NCI-H1436 (cell line): ENCODE data around the gene MYL6B.
"Not testable (repeated sequence)": the region's sequence is repeated elsewhere in the genome, so short reads cannot be mapped to it uniquely, and the experiment has no call there.

ENCODE experiments used
- DNase-seq: peaks from one replicate; lab custom pipeline; 2025; lab: John Stamatoyannopoulos, UW

The MYL6B gene

DNA sequence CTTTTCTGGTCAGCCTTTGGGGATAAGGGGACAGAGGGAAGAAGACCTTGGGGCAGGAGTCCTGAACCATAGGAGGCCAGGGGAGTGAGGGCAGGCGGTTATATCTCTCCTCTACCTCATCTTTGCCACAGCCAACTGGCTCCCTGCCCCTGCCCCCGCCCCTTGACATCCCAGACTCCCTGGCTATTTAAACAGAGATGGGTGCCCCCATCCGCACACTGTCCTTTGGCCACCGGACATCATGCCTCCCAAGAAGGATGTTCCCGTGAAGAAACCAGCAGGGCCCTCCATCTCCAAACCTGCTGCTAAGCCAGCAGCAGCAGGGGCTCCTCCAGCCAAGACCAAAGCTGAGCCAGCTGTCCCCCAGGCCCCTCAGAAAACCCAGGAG is 1.3 kb downstream of the MYL6B start:
- no peak for DNase-seq

DNA sequence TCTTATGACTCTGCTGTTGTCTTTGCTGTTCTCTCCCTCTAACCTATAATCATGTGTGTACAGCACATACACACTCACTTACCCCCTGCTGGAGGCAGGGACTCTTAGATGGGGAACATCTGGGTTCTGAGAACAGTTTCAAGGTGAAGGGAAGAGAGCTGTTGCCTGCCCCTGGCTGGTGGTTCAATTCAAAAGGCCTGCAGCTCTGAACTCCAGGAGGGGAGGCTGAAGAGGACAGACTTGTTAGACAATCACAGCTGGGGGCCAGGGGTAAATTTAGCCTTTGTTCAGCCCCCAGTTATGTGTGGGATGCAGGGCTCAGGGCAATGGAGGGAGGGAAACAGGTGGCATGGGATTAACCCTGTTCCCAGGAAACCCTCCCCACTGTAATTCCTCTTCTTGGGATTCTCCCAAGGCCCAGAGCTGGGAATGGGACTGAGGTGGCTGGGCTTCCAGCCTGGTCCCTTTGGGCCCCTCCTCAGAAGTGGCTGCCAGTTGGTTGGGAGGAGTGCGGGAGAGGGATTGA is 1.9 kb downstream of the MYL6B start:
- DNase-seq: no peak

DNA sequence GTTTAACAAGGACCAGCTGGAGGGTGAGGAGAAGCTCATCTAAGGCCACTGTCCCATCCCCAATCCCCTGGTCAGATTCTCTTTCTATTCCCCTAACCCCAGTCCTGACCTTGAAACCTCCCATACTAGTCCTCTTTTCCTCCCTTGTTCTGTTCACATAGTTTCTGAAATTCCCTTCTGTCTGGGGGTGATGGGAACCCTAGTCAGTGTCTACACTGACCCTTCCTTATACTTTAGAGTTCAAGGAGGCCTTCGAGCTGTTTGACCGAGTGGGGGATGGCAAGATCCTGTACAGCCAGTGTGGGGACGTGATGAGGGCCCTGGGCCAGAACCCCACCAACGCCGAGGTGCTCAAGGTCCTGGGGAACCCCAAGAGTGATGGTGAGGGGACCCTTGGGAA is 2.4 kb downstream of the MYL6B start:
- DNase-seq: no peak

DNA sequence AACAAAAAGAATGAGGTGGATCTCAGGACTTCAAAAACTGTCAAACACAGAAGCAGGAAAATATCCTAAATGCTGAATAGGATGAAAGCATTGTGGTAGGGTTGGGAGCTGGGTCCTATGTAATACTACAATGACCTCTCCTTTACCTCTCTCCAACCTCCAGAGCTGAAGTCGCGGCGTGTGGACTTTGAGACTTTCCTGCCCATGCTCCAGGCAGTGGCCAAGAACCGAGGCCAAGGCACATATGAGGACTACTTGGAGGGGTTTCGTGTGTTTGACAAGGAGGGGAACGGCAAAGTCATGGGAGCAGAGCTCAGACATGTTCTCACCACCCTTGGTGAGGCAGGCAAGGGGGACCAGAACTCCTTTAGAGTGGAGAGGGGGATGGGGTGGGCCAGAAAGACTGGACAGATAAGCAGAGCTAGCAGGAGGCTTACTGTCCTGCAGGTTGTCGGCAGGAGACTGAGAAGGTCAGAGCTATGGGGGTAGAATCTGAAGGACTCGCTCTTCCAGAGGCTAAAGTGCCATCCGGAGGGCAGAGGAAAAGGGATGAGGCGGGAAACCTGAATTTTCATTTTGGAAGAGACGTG is 3.0 kb downstream of the MYL6B start:
- DNase-seq: no peak

DNA sequence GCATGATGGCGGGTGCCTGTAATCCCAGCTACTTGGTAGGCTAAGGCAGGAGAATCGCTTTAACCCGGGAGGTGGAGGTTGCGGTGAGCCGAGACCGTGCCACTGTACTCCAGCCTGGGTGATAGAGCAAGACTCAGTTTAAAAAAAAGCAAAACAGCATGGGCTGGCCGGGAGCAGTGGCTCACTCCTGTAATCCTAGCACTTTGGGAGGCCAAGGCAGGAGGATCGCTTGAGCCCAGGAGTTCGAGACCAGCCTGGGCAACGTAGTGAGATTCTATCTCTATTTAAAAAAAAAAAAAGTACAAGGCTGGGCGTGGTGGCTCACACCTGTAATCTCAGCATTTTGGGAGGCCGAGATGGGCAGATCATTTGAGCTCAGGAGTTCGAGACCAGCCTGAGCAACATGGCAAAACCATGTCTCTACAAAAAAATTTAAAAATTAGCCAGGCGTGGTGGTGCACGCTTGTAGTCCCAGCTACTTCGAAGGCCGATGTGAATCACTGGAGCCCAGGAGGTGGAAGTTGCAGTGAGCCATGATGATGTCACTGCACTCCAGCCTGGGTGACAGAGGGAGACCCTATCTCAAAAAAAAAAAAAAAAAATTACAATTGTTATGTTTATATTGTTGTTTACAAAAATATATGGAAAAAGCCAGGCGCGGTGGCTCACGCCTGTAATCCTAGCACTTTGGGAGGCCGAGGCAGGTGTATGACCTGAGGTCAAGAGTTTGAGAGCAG is 4.2 kb downstream of the MYL6B start:
- DNase-seq: not testable (repeated sequence)

DNA sequence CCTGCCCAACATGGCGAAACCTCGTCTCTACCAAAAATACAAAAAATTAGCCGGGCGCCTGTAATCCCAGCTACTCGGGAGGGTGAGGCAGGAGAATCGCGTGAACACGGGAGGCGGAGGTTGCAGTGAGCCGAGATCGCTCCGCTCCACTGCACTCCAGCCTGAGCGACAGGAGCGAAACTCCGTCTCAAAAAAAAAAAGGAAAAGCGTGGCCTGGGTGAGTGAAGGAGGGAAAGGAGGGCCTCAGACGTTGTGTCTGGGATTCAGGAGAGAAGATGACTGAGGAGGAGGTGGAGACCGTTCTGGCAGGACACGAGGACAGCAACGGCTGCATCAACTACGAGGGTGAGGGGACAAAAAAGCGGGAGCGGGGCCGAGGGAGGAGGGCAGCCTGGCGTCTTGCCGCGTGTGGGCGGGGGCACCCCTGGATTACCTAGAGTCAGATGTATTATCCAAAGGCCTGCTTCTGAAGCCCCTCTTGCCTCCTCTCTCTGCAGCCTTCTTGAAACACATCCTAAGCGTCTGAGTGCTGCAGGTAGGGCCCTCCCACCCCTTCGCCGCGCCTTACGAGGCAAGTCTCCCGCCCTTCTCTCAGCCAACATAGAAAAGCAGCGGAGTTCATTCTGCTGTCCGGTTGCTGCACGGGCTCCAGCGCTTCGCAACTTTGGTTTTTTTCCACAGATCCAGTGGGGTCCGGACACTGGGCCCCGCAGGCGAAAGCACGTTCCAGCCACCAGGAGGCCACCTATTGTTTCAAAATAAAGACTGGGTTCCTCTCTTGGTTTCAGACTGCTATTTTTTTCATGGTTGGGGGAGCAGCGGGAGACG is 5.0 kb downstream of the MYL6B start:
- DNase-seq: peak; percentile 78

DNA sequence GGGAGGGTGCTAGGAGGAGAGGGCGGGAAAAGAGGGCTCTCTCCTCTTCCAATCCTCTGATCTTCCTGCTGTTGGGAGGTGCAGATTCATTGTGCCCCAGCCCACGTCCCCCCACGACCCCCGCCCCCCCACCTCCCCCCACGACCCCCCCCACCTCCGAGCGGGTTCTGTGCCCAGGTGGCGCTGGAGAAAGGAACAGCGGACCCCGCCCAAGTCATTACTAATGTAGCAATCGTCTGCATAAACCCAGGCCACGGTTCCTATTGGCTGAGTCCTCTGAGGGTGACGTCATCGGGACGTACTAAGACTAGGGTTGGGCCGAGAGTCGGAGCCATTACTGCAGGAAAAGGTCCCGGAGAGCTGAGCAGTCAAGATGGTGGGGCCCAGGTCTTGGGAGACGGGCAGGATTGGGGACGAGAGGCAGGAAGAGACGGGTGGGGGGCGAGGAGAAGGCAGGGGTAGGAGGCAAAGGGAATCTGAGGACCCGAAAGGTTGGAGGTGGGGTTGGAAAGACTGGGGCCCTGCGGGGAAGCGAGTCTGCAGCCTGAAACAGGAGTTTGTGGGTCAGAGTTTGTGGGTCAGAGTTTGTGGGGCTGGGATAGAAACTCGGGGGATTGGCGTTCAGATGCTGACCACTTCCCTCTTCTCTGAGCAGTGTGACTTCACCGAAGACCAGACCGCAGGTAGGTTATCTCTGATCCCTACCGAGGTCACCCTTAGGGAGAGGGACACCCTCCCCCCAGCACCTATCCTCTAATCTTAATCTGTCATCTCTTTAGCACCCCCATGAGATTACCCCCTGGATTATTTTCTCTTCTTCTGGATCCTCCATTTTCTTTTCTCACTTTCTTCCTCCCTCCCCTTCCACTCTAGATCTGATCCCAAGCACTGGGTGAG is 5.9 kb downstream of the MYL6B start, which contains the start of gene MYL6:
MYL6 (plus strand) TSS at position 331 of the 897 bp plus-strand sequence; CDS start at position 374, 43 bp downstream.
- DNase-seq: peak; percentile 98

DNA sequence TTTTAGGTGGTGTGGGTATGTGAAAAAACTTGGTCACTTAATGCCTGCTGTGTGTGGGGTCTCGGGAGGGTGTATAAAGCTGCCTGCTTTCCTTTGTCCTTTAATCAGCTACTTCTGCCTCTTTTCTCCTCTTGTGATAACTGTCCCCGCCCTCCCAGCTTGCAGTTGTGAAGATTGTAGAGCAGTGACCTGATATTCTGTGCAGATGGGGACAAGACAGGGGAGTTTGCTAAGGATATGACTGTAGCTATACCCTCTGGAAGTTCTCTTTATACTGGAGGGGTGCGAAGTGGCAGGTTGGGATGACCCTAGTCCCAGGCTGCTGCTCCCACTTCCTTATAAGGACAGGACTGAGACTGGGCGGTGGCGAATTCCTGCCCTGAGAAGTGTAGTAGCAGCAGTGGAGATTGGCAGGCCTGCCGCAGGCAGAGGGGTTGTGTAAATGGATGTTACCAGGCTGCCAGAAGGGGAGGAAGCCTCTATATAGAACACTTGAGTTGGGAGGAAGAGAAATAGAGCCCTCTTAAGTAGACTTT is 6.6 kb downstream of the MYL6B start:
- DNase-seq: no peak

DNA sequence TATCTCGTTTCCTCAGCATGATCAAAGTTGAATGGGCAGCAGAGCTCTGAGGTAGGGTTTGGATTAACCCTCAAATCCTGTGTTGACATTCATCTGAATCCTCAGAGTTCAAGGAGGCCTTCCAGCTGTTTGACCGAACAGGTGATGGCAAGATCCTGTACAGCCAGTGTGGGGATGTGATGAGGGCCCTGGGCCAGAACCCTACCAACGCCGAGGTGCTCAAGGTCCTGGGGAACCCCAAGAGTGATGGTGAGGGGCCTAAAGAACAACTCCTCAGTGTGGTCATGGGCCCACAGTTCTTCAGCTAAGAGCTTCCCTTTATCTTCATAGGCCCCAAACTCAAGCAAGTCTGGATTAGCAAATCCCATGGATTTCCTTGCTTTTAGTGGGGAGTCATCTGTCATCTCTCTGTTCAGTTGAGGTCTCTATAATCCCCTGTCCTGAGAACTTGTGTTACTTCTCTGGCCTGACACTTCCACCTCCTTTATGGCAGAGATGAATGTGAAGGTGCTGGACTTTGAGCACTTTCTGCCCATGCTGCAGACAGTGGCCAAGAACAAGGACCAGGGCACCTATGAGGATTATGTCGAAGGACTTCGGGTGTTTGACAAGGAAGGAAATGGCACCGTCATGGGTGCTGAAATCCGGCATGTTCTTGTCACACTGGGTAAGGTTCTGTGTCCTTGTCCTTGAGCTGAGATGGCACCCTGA is 7.2 kb downstream of the MYL6B start:
- DNase-seq: no peak

DNA sequence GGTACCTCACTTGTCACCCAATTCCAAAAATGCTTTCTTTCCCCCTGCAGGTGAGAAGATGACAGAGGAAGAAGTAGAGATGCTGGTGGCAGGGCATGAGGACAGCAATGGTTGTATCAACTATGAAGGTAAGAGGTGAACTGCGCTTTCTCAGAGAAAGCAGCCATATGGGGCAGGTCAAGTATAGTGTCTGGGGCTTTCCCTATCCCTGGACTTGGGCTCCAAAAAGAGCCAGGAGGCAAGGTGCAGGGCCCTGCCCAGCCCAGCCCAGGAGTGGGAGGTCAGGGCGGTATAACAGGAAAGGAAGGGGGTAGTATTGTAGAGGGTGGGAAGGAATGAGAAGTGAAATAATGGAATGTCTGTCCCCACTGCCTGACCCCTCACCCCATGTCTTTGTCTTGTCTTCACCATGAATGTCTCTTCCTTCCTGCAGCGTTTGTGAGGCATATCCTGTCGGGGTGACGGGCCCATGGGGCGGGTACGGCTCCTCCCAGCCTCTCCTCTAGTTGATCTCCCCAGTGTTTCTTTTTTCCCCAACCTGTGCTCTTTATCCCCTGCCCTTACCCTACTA is 7.9 kb downstream of the MYL6B start:
- DNase-seq: no peak

DNA sequence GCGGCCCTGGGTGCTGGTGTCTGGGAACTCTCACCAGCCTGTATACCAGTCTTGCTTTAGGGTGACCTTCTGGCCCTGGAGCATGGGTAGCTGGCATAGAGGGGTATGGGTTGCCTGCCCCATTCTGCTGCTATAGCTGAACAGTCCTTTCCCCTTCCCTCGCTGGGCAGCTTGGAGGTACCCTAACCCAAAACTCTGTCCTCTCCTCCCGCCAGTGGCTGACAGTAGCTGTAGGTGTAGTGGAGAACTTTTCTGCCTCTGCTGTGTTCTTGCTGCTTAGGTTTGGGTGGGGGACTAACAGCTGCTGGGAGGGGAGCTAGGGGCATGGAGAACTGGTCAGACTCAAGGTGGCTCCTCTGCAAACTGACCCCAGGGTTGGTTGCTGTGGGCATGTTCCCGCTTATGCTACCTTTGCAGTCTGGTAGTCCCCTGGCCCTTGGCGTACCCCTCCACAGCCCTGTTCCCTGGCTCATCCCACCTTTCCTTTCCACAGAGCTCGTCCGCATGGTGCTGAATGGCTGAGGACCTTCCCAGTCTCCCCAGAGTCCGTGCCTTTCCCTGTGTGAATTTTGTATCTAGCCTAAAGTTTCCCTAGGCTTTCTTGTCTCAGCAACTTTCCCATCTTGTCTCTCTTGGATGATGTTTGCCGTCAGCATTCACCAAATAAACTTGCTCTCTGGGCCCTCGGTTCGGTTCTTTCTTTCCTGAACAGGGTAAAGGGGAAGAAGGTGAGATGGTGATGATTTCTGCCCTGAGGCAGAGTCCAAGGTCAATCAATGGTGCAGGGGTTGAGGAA is 8.7 kb downstream of the MYL6B start:
- no peak for DNase-seq

DNA sequence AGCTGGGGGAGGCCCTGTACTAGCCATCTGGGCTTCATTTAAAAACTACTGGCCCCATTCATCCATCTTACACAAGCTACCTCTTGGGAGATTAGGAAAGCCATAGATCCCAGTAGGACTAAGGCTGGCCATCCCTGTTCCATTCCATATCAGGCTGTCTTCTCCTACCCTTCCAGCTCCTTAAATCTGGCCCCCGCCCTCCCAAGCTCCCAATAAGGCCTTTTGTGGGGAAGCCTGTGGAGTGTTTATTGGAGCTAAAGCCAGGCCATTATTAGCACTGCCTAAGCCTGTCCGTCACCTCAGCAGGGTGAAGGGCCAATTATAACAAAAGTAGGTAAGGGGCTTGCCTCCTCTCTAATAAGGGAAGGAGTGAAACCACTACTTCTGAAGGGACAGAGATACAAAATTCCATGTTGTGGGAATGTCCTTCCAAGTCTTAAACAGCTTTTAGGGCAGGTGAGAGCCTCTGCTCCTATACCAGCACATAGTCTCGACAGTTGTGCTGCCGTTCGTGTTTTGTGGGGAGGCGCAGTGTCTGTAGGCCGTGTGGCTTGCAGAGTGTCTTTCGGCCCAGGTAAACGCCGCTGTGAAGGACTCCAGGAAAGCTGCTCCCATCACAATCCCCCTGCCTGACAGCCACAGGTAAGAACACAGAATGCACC is 9.4 kb downstream of the MYL6B start:
- no peak for DNase-seq

DNA sequence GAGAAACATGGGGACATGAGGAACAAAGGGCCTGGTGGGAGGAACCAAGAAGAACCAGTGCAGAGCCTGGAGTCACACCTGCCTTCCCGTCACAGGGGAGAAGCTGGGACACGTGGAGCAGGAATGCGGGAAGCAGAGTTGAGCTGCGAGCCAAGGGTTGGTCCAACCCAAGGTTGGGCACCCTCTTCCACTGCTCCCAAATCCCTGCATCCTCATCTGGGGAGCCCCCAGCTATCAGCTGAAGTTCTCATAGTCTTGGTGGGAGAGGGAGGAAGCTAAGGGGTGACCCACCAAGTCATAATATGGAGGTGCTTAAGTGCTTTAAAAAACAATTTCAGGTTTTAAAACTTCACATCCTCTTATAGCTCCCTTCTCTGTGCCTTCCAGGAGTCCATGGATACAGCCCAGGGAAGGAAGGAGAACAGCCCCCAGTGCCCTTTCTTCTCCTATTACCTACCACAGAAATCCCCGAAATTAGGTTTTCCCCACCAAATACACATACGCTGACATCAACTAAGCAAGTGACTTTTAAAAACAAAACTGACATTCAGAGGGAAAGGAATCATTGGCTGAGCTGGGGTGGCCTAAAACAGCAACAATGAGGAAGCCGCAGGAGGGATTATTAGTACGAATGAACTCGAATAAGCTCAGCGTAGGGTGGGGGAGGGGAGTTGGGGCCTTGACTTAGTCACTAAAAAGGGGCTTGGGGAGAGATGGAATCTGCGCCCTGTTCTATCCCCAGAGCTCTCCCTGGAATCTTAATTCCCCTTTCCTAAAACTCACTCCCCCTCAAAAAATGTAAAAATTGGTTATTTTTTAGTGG is 10.3 kb downstream of the MYL6B start:
- DNase-seq: no peak

DNA sequence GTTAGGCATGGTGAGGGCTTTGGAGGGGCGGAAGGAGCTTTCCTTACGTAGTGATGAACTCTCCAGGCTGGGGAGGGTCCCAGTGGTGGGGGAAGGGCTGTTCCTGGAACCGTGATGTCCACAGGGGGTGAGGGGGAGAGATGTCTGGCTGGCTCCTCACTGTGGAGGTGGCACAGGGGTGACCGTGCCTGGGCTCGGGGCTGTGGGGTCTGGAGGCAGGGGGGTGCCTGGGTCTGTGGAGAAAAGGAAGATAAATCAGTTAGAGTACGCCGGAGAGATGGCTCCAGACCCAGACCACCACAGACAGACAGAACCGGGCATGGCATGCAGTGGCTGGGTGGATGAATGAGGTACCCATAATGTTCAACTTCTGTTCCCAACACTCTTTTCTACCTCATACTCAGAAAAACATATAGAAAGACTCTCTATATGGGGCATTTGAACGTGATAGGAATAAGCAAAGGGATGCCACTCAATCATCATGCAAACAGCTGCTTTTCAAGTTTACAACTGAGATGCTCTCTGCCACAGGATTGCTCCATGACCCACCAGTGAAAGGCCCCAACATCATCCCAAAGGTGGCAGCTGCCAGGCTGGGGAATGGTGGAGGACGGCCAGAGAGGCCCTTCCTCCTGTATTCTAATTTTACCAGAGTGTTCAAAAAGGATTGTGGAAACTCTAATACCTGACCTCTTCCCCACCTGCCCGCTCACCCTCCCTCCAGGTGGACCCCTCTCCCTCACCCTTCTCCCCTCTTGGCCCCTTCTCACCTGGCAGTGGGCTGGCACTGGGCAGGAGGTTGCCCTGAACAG is 11.4 kb downstream of the MYL6B start:
- no peak for DNase-seq

DNA sequence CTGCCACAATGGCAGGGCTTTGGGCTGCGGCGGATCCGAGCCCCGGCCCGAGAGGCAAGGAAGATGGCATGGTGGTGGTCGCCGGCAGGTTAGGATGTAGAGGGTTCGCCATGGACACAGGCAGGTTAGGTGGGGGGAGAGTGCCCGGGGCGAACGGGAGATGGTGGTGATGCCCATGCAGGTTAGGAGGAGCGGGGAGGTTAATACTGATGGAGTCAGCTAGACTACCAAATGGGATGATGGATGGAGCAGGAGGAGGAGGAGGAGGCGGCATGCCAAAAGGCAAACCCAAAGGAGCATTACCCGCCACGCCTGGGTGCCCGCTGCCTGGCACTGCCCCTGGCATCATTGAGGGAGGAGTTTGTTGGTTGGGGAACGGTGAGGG is 11.9 kb downstream of the MYL6B start:
- DNase-seq: no peak

DNA sequence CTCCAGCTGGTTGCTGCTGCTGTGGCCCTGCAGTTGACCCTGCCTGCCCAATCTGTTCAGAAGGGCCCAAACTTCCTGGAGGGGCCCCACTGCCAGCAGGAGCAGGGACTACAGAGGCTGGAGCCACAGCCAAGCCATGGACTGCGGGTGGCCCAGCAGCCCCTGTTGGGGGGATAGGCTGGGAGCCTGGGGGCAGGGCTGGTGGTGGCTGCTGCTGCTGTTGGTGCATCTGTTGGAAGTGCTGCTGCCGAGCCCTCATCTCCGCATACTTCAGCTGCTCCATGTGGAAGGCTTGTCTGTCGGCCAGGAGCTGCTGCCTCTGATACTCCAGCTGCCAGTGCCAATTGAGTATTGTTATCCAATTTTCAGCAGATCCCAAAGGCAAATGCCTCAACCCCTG is 13.0 kb downstream of the MYL6B start:
- DNase-seq: no peak

DNA sequence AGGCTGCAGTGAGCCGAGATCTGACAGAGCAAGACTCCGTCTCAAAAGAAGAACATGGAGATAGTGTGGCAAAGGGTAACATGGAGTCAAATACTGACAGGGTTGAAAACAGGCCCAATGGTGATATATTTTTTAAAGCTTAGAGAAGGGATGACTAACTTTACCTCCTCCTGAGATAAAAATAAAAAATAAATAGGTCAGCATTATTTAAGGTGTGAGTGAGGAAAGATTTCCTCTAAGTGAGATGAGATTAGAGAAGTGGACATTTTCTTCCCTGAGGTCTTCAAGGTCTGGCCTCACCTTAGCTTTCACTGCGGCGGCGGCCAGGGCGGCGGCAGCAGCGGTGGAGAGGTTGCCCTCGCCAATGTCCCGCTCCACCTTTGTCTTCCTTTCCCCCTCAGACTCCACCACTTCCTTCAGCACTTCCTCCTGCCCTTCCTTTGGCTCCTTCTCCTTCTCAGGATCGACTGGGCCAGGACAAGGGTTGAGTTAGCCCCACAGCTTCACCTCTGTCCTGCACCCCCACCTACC is 16.9 kb downstream of the MYL6B start:
- DNase-seq: no peak
